BLaER1 treated with 17β-estradiol and CSF1 and Interleukin-3, amounts not matched to agents 10 nM and 100 nM (cell line): Measurements from ENCODE around the gene CERS1.

ENCODE experiments used
- H3K27ac ChIP-seq, 11 experiments: shearing (Covaris generic); formaldehyde crosslinking; 2 replicates each; pipeline ENCODE4 v1.8.1; 2022
- H3K27me3 ChIP-seq, 11 experiments: shearing (Covaris generic); formaldehyde crosslinking; 2 replicates each; pipeline ENCODE4 v1.8.1; 2022
- H3K36me3 ChIP-seq, 11 experiments: shearing (Covaris generic); formaldehyde crosslinking; 2 replicates each; pipeline ENCODE4 v1.8.1; 2022
- H3K4me1 ChIP-seq, 10 experiments: shearing (Covaris generic); formaldehyde crosslinking; 2 replicates each; pipeline ENCODE4 v1.8.1; 2022
- H3K4me2 ChIP-seq, 11 experiments: shearing (Covaris generic); formaldehyde crosslinking; 2 replicates each; pipeline ENCODE4 v1.8.1; 2022
- H3K4me3 ChIP-seq, 10 experiments: shearing (Covaris generic); formaldehyde crosslinking; 2 replicates each; pipeline ENCODE4 v1.8.1; 2022
- H3K9ac ChIP-seq, 11 experiments: shearing (Covaris generic); formaldehyde crosslinking; 2 replicates each; pipeline ENCODE4 v1.8.1; 2022
- H3K9me3 ChIP-seq, 11 experiments: shearing (Covaris generic); formaldehyde crosslinking; replicated peaks in 1 of 11; 2 replicates each; pipeline ENCODE4 v1.8.1; 2022
- H4K20me1 ChIP-seq, 11 experiments: shearing (Covaris generic); formaldehyde crosslinking; 2 replicates each; pipeline ENCODE4 v1.8.1; 2022
- Cebpa-rat ChIP-seq, 11 experiments: shearing (Covaris generic); IDR thresholded peaks; 2 replicates each; pipeline ENCODE4 v1.8.1; 2022

The CERS1 gene

DNA sequence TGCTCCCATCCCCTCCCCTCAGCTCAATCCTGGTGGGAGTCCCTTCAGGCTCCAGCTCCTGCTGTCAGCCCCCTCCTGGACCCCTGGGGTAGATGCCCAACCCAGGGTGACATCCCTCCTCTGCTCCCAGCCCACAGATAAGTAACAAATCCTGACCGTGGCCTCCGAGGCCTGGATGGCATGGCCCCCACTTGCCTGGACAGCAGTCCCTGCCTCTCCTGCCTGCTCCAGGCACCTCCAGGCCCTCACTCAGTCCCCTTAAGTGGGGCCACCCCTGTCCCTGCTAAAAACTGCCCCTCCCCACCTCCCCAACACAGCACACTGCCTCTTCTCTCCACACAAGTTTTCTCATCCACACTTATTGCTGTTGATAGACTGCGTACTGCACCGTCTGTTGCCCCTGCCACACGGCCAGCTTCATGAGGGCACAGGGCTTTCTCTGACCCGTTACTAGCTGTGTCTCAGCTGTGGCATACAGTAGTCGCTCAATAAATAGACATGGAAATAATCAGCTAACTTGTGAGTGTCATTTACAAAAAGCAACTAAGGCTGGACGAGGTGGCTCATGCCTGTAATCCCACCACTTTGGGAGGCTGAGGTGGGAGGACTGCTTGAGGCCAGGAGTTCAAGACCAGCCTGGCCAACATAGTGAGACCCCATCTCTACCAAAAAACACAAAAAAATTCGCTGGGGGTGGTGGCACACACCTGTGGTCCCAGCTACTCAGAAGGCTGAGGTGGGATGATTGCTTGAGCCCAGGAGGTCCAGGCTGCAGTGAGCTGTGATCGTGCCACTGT lies 5.8 kb downstream of the CERS1 start:
- TF ChIP-seq Cebpa-rat (IDR thresholded peaks at IDR 0.05): no peak
- Histone ChIP-seq H3K36me3 (no peaks in the 10 kb centered on the region), H3K27me3 (peaks cover 29 to 42% (median 41%) of the 10 kb centered on the region in 11 experiments), H3K9ac (no peak overlapping the region), H4K20me1 (peaks cover 0 to 18% (median 9%) of the 10 kb centered on the region in 11 experiments; a peak in 16 of 22 replicates), H3K4me1 (peaks cover 8 to 29% (median 21%) of the 10 kb centered on the region in 10 experiments; a peak in 18 of 20 replicates), H3K27ac (no peak overlapping the region), H3K4me3 (no peak overlapping the region), H3K9me3 (no peaks in the 10 kb centered on the region), H3K4me2 (no peak overlapping the region)

DNA sequence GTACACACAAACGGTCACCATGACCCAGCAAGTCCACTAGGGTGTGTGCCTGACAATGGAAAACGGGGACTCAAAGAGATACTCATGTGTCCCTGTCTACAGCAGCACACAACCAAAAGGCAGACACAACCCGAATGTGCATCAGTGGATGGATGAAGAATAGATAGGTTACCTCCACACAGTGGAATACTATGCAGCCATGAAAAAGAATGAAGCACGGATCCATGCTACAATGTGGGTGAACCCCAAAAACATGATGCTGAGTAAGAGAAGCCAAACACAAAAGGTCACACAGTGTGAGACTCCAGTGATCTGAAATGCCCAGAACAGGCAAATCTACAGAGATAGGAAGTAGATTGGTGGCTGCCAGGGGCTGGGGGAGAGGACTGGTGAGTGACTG lies 9.0 kb downstream of the CERS1 start:
- no peak for TF ChIP-seq Cebpa-rat (IDR thresholded peaks at IDR 0.05)
- H4K20me1 ChIP-seq: peaks cover 0 to 4% (median 0%) of the 10 kb centered on the region in 11 experiments; a peak in 2 of 22 replicates
- H3K27ac ChIP-seq: no peak overlapping the region
- no peak overlapping the region for H3K9ac ChIP-seq
- H3K36me3 ChIP-seq: no peaks in the 10 kb centered on the region
- H3K4me2 ChIP-seq: no peak overlapping the region
- H3K4me1 ChIP-seq: no peaks in the 10 kb centered on the region
- no peaks in the 10 kb centered on the region for H3K9me3 ChIP-seq
- H3K4me3 ChIP-seq: no peak overlapping the region
- peaks cover 0 to 11% (median 9%) of the 10 kb centered on the region in 11 experiments; a peak in 15 of 22 replicates for H3K27me3 ChIP-seq

DNA sequence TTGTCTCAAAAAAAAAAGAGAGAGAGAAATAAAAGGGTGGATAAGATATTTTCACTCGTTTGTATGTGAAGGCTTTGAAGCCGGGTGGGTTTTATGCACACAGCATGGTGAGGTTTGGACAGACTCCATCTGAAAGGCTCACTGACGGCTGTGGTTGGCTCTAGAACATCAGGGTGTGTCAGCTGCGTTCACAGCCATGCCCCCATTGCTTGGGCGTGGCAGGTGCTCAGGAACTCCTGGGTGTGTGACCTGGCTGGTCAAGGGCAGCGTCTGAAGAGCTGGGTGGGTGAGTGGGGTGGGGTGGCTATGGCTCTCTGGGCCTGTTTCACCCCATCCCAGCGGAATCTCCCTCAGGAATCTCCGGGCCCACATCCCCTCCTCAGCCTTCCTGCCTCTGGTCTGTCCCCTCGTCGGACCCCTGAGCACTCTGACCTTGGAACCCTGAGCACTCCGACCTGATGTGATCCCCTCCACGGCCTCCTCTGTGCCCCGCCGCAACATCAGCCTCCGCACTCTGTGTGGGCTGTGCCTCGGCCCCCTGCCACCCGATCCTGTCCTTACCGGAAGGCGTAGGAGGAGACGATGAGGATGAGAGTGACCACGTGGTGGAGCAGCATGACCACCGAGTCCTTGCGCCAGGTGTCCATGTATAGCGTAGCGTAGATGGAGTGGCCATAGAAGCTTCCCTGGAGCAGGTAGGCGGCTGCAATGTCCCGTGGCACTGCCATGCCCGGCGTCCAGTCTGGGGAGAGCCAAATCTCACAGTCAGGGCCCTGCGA lies 12.2 kb downstream of the CERS1 start:
- Histone ChIP-seq H3K9ac (no peak overlapping the region), H3K27me3 (no peaks in the 10 kb centered on the region), H3K27ac (no peak overlapping the region), H3K4me3 (no peak overlapping the region), H3K9me3 (no peaks in the 10 kb centered on the region), H4K20me1 (peaks cover 0 to 4% (median 0%) of the 10 kb centered on the region in 11 experiments; a peak in 1 of 22 replicates), H3K36me3 (no peaks in the 10 kb centered on the region), H3K4me2 (no peak overlapping the region), H3K4me1 (no peaks in the 10 kb centered on the region; a peak in 1 of 20 replicates)
- no peak for TF ChIP-seq Cebpa-rat (IDR thresholded peaks at IDR 0.05)

DNA sequence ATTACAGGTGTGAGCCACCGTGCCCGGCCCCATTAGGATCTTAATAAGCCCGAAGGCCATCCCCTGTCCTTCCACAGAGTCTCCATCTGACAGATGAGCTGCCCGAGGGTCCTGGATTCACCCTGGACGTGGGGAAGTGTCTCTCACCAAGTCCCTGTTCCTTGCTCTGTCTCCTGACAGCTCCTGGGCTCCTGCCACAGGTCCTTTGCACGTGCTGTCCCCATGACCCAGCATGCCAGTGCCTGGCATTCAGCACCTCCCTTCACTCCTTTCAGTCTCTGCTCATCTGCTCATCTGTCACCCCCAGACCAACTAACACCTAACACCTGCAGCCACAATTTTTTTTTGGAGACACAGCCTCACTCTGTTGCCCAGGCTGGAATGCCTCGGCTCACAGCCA lies 14.5 kb downstream of the CERS1 start:
- Histone ChIP-seq H3K9me3 (peaks cover 7 to 11% (median 10%) of the 10 kb centered on the region in 11 experiments), H4K20me1 (no peaks in the 10 kb centered on the region), H3K9ac (no peak overlapping the region), H3K27me3 (no peaks in the 10 kb centered on the region), H3K27ac (no peak overlapping the region), H3K36me3 (peaks cover 0 to 8% (median 0%) of the 10 kb centered on the region in 11 experiments; a peak in 3 of 22 replicates), H3K4me1 (no peaks in the 10 kb centered on the region; a peak in 1 of 20 replicates), H3K4me3 (no peak overlapping the region), H3K4me2 (no peak overlapping the region)
- TF ChIP-seq Cebpa-rat (IDR thresholded peaks at IDR 0.05): no peak

DNA sequence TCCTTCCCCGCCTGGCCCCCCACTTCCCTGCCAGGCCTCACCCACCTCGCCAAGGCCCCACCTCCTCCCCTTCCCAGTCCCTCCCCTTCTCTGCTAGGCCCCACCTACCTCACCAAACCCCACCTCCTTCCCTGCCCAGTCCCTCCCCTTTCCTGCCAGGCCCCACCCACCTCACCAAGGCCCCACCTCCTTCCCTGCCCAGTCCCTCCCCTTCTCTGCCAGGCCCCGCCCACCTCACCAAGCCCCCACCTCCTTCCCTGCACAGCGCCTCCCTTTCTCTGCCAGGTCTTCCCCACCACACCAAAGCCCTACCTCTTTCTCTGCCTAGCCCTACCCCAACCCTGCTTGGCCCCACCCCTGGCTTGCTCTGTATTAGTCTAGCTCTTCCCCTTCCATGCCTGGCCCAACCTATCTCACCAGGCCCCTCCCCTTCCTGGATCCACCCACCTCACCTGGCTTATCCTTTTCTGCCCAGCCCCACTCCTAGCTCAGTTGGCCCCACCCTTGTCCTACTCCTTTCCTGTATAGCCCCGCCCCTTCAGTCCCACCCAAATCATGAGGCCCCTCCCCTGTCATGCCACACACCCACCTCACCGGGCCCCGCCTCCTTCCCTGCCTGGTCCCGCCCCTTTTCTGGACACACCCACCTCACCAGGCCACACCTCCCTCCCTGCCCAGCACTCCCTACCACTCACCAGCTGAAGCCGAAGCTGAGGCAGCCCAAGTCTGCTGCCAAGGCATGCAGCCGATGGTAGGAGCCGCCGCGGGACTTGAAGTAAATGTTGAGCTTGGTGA lies 16.2 kb downstream of the CERS1 start:
- Histone ChIP-seq H3K27me3 (no peaks in the 10 kb centered on the region), H3K4me3 (no peak overlapping the region), H3K27ac (no peak overlapping the region), H3K9me3 (peaks cover 9 to 28% (median 24%) of the 10 kb centered on the region in 11 experiments), H4K20me1 (no peaks in the 10 kb centered on the region), H3K36me3 (peaks cover 0 to 12% (median 0%) of the 10 kb centered on the region in 11 experiments; a peak in 5 of 22 replicates), H3K9ac (no peak overlapping the region), H3K4me2 (no peak overlapping the region), H3K4me1 (peaks cover 0 to 6% (median 0%) of the 10 kb centered on the region in 10 experiments; a peak in 1 of 20 replicates)
- no peak for TF ChIP-seq Cebpa-rat (IDR thresholded peaks at IDR 0.05)

DNA sequence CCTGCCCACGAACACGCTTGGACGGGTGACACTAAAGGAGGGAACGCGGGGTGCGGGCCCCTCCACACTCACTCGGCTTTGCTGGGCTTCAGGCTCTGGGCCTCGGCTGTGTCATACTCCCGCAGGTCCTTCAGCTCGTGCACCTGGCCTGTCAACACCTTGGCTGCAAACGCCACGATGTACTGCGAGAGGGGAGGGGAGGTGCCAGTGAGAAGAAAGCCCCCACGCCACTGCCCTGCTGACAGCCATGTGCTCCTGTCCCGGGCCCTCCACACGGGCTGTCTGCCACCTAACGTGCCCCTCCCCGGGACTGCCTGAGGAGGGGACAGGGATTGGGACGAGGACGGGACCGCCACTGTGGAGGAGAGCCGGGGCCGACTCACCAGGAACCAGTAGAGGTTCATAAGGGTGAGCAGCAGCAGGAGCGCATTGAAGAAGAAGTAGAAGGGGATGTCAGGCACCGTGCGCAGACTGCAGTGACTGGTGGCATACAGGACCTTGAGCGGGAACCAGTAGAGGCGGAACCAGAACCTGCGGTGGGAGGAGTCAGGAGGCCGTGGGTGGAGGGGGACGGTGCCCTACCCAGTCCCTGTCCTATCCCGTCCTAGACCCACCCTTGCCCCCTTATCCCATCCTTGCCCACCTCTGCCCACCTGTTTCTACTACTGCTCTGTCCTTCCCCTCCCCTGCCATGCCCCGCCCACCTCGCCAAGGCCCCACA lies 16.9 kb downstream of the CERS1 start:
- H4K20me1 ChIP-seq: no peaks in the 10 kb centered on the region; a peak in 1 of 22 replicates
- no peak for TF ChIP-seq Cebpa-rat (IDR thresholded peaks at IDR 0.05)
- H3K4me1 ChIP-seq: peaks cover 0 to 6% (median 0%) of the 10 kb centered on the region in 10 experiments; a peak in 1 of 20 replicates
- no peak overlapping the region for H3K9ac ChIP-seq
- H3K27me3 ChIP-seq: no peaks in the 10 kb centered on the region
- H3K4me3 ChIP-seq: no peak overlapping the region
- peaks cover 9 to 31% (median 28%) of the 10 kb centered on the region in 11 experiments for H3K9me3 ChIP-seq
- H3K4me2 ChIP-seq: no peak overlapping the region
- H3K36me3 ChIP-seq: peaks cover 0 to 12% (median 0%) of the 10 kb centered on the region in 11 experiments; a peak in 6 of 22 replicates
- H3K27ac ChIP-seq: no peak overlapping the region

DNA sequence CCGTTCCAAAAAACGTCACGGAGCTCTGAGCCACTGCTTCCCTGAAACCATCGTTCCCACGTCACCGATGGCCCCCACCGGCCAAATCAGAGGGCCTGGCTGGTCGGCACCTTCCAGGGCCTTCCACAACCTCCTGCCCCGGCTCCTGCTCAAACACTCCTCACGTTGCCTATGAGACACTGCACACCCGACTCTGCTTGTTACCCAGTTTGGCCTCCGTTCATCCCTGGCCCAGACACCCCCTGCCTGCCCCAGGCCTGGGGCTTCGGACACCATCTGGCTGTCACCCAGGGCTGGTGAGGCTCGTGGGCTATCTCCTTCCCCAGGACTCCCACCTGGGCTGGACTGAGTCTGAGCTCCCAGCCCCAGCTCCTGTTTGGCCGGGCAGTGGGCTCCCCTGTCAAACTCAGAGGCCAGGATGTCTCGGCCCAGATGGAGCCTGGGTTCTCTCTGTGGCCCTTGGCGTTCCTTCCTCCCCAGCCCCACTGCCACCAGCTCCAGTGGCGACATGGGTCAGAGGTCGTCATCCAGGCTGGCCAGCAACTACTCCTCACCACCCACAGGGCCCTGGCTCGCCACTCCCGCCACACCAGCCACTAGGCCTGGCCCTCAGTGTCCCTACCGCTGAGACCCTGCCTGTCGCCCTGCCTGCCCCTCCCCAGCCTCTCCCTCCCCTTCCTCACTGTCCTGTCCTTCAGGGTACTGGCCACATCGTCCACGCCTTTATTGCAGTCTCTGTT lies 17.7 kb downstream of the CERS1 start:
- peaks cover 9 to 31% (median 28%) of the 10 kb centered on the region in 11 experiments for H3K9me3 ChIP-seq
- H4K20me1 ChIP-seq: no peaks in the 10 kb centered on the region; a peak in 1 of 22 replicates
- peaks cover 0 to 6% (median 0%) of the 10 kb centered on the region in 10 experiments; a peak in 1 of 20 replicates for H3K4me1 ChIP-seq
- TF ChIP-seq Cebpa-rat (IDR thresholded peaks at IDR 0.05): no peak
- no peaks in the 10 kb centered on the region for H3K27me3 ChIP-seq
- H3K9ac ChIP-seq: no peak overlapping the region
- no peak overlapping the region for H3K27ac ChIP-seq
- no peak overlapping the region for H3K4me2 ChIP-seq
- H3K36me3 ChIP-seq: peaks cover 0 to 12% (median 0%) of the 10 kb centered on the region in 11 experiments; a peak in 6 of 22 replicates
- H3K4me3 ChIP-seq: no peak overlapping the region
